ENCODE measurements around the gene ABL1. TPM values are rescaled to one million over a fixed set of nuclear protein-coding genes. Genes with fewer than 3 reads are reported as not detected.

Gene ABL1
- total RNA-seq, 1 donor from 2014 or later, result 31.2 TPM

GRCh38 chr9:130856474-130856873 is 21.4 kb downstream of the ABL1 start:
- no peak overlapping the region for H3K4me3 ChIP-seq (ENCODE audit: low read depth, low read length)
- DNase-seq (ENCODE audit: low read depth), result no peak
- TF ChIP-seq CTCF (conservative IDR thresholded peaks at IDR 0.05; ENCODE audit: low read depth, low read length), result no peak

- H3K4me3 ChIP-seq (ENCODE audit: low read depth, low read length), result no peak overlapping the region
- no peak for TF ChIP-seq CTCF (conservative IDR thresholded peaks at IDR 0.05; ENCODE audit: low read depth, low read length)
- peak; percentile 70 for DNase-seq (ENCODE audit: low read depth)
These were observed 23.0 kb downstream of the ABL1 start for GRCh38 chr9:130857864-130858738.

GRCh38 chr9:130858739-130859705 is 24.0 kb downstream of the ABL1 start:
- H3K4me3 ChIP-seq (ENCODE audit: low read depth, low read length), result no peak overlapping the region
- DNase-seq (ENCODE audit: low read depth), result no peak
- TF ChIP-seq CTCF (conservative IDR thresholded peaks at IDR 0.05; ENCODE audit: low read depth, low read length), result no peak

GRCh38 chr9:130860458-130861316 is 25.6 kb downstream of the ABL1 start:
- peak; percentile 74 for DNase-seq (ENCODE audit: low read depth)
- H3K4me3 ChIP-seq (ENCODE audit: low read depth, low read length), result no peak overlapping the region
- TF ChIP-seq CTCF (conservative IDR thresholded peaks at IDR 0.05; ENCODE audit: low read depth, low read length), result peak; percentile 56

GRCh38 chr9:130861372-130862180 is 26.5 kb downstream of the ABL1 start:
- no peak overlapping the region for H3K4me3 ChIP-seq (ENCODE audit: low read depth, low read length)
- no peak for TF ChIP-seq CTCF (conservative IDR thresholded peaks at IDR 0.05; ENCODE audit: low read depth, low read length)
- DNase-seq (ENCODE audit: low read depth), result no peak
